Non-pigmented ciliary epithelial cell (primary cell): ENCODE measurements around the gene OOSP4B.
"Not testable (repeated sequence)": the region's sequence is repeated elsewhere in the genome, so short reads cannot be mapped to it uniquely, and the experiment has no call there.

Experiments
- DNase-seq: peaks from one replicate; pipeline ENCODE4 v3.0.0-alpha.2; 2010; ENCODE audit warnings: low read depth

OOSP4B gene

DNA sequence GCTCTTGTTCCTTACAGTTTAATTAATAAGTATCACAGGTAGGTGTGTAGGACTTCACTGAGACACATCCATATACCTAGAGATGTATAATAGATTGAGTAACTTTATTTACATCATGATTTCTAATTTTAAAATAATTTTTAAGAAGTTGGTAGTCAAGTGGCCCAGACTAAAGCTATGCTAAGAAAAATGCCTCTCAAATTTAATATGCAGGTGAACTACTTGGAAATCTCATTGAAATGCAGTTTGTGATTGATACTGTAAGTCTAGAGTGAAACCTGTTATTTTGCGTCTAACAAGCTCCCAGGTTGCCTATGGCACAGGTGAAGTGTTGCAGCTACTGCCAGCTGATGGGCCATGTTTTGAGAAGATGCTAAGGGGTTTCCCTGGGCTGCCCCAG lies at the start of gene OOSP4B:
OOSP4B (plus strand) TSS at position 301 of the 400 bp plus-strand sequence.
- DNase-seq = no peak

DNA sequence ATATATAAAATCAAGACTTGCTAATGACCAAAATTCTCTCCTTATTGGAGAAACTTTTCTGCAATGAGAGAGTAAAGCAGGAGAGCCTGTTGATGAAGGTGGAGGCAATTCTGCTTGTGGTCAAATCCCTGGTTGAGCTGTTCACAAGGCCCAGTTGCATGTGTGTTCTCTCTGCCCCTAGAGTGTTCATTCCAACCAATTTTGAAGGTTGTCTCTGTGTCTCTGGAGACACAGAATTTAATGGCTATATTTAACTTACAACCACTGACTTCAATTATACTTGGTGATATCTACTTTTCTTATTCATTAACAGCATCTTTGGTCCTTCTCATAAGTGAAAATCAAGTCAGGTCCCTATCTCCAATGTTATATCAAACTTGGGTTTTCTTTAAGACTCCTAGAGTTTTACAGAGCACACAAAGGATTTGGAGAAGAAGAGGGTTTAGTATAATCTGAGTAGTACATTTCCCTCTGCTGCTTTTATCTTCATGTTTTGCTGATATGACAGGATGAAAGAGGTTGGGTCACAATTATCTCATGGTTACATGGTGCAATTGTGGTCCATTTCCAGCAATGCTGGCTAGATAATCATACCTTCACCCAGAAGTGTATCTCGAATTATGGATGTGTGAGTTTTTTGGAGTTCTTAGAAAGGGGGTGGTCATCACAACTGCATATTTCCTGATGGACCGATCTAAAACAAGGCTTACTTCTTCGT lies 49.1 kb upstream of the OOSP4B start:
- no peak for DNase-seq

DNA sequence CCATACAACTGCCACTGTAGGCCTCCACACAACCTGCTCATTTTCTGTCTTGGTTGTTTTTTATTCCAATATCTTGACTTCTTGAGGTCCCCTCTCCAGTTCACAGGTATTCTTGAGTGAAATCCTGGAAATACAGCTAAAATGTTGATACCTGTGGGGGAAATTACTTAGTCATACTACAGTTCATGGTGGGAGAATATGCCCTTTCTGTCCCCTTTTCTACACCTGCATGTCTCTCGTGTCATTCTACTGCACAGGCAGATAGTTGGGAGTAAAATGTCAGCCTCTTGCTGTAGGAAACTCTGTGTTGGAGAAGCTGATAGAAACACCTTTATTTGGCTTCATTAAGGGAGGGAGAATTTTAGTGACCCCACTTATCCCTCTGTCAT lies 48.6 kb upstream of the OOSP4B start:
- DNase-seq = no peak

DNA sequence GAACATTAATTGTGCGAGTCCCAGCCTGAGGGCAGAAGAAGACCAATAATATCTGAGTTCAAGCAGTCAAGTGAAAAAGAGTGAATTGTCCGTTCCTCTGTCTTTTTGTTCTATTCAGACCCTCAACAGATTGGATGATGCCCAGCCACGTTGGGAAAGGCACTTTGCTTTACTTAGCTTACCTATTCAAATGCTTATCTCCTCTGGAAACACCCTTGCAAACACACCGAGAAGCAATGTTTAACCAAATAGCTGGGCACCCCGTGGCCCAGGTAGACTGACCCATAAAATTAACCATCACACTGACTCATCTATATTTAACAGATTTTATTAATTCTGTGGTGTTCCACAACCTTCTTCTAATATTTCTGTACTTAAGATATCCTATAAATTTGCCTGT lies 43.9 kb upstream of the OOSP4B start:
- DNase-seq = no peak

DNA sequence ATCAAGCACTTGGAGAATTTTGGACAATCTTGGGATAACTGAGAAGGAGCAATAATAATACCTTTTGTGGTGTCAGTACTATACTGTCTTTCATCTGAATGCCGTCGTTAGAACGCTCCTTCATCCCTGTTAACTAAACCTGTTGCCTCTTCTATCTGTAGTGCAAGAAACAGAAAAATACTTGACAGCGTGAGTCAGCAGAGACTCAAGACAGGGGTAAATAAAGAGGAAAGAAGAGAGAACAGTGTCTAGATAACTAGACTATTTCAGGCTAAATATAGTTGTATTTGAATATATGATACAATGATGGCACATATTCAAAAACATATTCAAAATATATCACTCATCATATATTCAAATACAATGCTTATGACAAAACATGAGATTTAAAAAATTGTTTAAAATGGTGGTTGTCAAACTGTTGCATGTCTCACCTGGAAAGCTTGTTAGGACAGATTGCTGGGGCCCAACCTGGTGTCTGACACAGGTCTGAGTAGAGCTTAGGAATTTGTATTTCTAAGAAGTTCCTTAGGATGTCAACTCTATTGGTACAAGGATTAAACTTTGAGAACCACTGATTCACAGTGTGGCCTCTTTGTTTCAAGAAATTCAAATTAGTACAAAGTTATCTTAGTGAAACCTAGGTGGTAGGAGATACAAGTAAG lies 35.7 kb upstream of the OOSP4B start:
- DNase-seq = no peak

DNA sequence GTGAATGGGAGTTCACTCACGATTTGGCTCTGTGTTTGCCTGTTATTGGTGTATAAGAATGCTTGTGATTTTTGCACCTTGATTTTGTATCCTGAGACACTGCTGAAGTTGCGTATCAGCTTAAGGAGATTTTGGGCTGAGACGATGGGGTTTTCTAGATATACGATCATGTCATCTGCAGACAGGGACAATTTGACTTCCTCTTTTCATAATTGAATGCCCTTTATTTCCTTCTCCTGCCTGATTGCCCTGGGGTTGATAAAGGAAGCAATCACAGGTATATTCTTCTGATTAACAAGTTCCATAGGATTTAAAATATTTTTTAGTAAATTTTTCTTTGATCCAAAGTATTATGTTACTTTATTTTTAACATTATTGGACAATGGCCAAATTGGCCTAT lies 34.9 kb upstream of the OOSP4B start:
- DNase-seq = not testable (repeated sequence)

DNA sequence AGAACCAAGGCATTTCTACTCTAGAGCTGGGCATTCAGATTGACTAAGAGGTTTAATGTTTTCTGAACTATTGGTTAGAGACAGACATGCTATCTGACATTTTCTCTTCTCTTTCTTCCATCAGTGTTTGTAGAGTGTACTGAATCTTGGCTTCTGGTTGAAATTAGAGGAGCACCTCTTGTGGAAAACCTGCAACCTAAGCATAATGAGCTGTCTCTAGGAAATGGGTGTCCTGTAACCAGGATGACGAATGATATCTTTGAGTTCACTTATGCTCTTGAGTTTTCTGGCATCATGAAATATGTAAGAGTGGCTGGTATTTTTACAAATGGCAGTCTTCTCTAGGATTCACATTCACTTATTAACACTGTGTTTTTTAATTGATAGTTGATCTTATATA lies 33.8 kb upstream of the OOSP4B start:
- no peak for DNase-seq

DNA sequence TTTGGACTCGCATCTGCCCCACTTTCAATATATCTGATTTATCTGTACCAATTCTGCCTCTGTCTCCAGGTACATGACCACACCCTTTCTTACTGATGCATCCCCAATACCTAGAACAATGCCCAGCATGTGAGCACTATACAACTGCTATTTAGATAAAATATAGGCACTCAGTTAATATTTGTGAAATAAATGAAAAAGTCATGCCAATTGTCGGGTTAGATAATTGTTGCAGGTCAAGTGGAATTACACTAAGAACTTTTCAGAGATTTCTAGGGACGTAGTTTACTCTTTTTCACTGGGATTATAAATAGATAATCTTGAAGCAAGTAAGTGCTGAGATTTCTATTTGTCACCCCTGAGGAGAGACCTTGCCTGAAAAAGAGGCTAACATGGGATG lies 32.6 kb upstream of the OOSP4B start:
- DNase-seq = no peak

DNA sequence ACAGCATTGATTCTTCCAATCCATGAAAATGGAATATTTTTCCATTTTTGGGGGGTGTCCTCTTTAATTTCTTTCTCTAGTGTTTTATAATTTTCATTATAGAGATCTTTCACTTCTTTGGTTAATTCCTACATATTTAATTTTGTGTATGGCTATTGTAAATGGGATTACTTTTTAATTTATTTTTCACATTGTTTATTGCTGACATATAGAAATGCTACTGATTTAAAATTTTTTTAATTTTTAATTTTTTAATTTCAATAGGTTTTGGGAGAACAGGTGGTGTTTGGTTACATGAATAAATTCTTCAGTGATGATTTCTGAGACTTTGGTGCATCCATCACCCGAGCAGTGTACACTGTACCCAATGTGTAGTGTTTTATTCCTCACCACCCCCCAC lies 26.6 kb upstream of the OOSP4B start:
- no peak for DNase-seq

DNA sequence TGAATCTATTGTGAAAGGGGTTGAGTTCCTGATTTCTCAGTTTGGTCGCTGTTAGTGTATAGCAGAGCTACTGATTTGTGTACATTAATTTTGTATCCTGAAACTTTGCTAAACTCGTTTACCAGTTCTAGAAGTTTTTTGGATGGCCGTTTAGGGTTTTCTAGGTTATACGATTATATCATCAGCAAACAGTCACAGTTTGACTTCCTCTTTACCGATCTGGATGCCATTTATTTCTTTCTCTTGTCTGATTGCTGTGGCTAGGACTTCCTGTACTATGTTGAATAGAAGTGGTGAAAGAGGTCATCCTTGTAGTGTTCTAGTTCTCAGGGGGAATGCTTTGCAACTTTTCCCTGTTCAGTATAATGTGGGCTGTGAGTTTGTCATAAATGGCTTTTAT lies 24.6 kb upstream of the OOSP4B start:
- DNase-seq = no peak

DNA sequence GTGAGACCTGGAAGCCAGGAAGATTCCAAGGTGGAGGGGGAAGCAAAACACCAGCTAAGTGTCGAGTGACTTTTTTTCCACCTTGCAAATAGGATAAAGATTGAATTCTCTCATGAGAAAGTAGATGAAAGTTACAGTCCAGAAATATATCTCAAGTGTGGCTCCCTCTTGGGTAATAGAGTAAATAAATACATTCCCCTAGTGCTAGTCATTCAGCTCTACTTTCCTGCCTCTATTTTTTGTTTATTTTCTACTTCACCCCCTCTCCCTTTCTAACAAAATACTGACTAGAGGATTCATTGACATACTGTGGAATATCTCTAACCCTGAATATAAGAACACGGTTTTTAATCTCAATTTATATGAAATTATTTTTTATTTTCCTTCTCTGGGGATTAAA lies 19.2 kb upstream of the OOSP4B start:
- no peak for DNase-seq

DNA sequence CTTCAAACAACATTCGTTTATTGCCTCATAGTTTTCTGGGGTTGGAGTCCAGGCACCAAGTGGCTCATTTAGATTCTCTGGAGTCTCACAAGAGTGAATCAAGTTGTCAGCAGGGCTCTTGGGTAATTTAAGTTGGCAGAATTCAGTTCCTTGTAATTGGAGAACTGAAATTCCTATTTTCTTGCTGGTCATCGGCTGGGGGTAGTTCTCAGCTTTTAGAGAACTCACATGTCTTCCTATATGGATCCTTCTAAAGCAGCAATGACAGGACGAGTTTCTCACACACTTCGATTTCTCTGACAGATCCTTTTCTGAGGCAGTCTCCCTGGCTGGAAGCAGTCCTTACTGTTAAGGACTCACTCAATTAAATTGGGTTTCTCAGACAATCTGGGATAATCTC lies 17.3 kb upstream of the OOSP4B start:
- DNase-seq = no peak

DNA sequence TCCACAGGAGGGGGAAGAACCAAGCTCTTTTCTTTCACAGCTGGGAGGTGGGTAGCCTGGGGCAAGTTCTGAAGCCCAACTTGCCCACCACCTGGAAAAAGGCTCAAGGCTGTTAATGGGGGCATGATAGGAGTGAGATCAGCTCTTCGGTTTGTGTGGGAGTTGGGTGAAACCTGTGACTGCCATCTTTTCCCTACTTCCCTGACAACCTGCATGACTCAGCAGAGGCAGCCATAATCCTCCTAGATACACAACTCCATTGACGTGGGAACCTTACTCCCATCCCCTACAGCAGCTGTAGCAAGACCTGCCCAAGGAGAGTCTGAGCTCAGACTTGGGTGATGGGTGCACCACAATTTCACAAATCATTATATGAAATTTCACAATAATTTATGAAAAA lies 13.3 kb upstream of the OOSP4B start:
- DNase-seq = no peak

DNA sequence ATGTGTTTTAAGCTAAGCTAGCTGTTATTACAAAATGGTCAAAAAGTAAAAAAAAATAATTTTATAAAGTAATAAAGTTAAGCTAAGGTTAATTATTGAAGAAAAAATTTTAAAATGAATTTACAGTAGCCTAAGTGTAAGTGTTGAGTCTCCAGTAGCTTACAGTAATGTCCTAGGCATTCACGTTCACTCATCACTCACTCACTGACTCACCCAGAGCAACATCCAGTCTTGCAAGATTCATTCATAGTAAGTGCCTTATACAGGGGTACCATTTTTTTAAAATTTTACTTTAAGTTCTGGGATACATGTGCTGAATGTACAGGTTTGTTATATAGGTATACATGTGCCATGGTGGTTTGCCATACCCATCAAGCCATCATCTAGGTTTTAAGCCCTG lies 11.6 kb upstream of the OOSP4B start:
- DNase-seq = no peak

DNA sequence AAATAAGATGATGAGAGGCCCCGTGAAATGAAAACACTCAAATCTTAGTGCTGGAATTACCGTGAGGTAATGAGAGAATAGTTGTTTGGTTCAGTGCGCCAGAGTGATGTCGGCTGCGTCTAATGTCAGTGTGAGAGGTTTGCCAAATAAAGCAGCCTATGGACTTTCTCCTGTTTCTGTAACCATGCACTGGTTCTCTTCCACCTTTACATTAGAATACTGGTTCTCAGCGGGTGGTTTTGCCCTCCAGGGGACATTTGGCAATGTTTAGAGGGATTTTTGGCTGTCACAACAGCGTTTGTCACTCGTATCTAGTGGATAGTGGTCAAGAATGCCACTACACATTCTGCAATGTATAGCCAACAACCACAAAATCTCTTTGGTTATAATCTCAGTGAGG lies 1.1 kb downstream of the OOSP4B start:
- no peak for DNase-seq

DNA sequence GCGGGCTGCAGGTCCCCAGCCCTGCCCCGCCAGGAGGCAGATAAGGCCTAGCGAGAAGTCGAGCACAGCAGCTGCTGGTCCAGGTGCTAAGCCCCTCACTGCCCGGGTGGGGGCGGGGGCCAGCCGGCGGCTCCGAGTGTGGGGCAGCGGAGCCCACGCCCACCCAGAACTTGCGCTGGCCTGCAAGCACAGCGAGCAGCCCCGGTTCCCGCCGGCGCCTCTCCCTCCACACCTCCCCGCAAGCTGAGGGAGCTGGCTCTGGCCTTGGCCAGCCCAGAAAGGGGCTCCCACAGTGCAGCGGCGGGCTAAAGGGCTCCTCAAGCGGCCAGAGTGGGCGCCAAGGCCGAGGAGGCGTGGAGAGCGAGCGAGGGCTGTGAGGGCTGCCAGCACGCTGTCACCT lies 3.4 kb downstream of the OOSP4B start:
- DNase-seq = not testable (repeated sequence)

DNA sequence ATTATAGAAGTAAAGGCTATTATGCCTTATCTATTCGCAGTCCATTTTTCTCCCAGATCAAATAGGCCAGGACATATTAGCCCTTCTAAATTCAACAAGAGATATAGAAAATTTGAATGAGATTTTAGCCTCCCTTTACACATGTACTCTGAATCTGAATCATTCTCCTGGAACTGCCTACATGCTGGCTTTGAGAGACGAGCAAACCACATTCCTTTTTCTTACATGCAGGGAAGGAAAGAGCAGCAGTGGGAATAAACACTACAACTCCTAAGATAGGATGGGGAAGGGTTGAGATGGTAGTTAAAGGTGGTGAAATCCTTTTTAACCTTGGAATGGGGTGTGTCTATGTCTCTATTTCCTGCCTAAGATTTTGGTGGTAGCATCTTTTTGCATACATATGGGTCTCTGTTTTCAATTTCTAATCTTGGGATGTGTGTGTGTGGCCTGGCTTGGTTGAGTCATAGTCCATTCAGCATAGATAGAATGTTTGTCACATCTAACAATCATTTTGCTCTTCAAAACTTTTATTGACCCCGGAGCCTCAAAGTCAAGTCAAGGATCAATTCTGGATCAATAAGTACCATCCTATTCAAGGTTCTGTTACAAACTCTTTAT lies 12.1 kb downstream of the OOSP4B start:
- no peak for DNase-seq

DNA sequence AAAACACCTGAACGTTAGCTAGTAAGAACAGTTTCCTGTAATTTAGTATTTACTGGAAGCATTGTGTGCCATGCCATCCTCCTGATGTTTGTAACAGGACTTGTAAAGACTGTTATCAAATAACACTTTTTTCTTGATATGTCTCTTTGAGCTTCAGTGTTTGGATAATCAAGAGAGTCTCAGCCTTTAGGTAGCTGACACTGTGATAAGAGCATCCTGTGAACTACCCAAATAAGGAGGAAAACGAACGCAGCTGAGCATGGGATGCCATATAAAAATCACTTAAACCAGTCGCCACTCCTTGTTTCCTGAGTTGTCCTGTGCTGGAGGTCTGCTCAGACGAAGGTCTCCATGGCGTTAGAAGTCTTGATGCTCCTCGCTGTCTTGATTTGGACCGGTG lies 23.1 kb downstream of the OOSP4B start, which contains the start of gene OOSP2:
OOSP2 (plus strand) TSS at position 301 of the 400 bp plus-strand sequence; CDS start at position 352, 51 bp downstream.
- DNase-seq = no peak

DNA sequence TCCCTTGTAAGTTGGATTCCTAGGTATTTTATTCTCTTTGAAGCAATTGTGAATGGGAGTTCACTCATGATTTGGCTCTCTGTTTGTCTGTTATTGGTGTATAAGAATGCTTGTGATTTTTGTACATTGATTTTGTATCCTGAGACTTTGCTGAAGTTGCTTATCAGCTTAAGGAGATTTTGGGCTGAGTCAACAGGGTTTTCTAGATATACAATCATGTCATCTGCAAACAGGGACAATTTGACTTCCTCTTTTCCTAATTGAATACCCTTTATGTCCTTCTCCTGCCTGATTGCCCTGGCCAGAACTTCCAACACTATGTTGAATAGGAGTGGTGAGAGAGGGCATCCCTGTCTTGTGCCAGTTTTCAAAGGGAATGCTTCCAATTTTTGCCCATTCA lies 33.4 kb downstream of the OOSP4B start:
- DNase-seq = not testable (repeated sequence)

DNA sequence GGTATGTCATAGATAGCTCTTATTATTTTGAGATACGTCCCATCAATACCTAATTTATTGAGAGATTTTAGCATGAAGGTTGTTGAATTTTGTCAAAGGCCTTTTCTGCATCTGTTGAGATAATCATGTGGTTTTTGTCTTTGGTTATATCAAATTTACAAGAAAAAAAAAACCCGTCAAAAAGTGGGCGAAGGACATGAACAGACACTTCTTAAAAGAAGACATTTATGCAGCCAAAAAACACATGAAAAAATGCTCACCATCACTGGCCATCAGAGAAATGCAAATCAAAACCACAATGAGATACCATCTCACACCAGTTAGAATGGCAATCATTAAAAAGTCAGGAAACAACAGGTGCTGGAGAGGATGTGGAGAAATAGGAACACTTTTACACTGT lies 33.9 kb downstream of the OOSP4B start:
- DNase-seq = not testable (repeated sequence)

DNA sequence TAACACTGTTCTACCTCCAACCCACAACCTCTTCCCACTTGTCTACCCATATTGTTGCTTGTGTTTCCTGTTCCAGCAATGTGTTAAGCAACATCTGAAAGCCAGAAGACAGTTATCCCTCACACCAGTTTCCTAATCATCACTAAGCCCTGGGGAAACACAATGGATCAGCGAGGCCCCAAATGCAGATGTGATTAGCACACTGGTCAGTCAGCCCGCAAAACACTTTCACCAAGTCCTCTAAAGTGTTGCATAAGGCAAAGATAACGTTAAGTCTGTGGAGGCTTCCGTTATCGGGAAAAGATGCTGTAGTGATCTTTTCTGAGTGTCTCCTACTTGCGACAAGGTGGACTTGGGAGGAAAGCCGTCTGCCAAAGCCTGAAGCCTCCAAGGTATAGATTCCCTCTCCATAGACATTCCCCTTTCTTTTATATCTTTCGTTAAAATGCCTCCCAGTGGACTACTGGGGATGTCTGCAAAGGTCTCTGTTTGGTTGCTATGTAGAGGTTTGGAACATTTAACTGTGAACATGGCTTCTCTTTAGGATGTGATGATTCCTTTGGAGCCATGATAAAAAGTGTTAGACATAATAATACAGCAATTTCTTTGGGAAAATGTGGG lies 39.5 kb downstream of the OOSP4B start, which contains the start of gene MS4A3:
MS4A3 (plus strand) TSS at position 317 of the 621 bp plus-strand sequence. CDS start 4,496 bp downstream, outside the sequence.
- DNase-seq = no peak

DNA sequence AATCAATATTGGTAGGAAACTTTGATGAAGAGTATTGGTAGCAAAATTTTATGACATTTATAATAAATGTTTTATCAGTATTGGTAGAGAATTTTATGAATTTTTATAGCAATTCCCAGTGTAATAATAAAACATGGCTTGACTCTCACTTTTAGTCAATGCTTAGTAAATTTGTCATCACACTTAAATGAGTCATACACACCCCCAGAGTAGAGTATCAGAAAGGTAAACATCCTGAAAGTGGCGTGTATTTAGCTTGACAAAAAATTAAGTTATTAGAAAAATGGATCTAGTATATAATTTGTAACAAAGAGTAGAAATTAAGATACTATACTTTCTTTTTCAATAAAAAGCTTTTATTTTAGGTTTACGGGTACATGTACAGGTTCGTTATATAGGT lies 42.1 kb downstream of the OOSP4B start:
- DNase-seq = no peak
